ENCODE results near the gene RDM1.

- TF ChIP-seq, protein P1, sequence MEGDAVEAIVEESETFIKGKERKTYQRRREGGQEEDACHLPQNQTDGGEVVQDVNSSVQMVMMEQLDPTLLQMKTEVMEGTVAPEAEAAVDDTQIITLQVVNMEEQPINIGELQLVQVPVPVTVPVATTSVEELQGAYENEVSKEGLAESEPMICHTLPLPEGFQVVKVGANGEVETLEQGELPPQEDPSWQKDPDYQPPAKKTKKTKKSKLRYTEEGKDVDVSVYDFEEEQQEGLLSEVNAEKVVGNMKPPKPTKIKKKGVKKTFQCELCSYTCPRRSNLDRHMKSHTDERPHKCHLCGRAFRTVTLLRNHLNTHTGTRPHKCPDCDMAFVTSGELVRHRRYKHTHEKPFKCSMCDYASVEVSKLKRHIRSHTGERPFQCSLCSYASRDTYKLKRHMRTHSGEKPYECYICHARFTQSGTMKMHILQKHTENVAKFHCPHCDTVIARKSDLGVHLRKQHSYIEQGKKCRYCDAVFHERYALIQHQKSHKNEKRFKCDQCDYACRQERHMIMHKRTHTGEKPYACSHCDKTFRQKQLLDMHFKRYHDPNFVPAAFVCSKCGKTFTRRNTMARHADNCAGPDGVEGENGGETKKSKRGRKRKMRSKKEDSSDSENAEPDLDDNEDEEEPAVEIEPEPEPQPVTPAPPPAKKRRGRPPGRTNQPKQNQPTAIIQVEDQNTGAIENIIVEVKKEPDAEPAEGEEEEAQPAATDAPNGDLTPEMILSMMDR (IDR thresholded peaks at IDR 0.05), result no peak
- TF ChIP-seq POLR2A (IDR thresholded peaks at IDR 0.05) (no peak), EP300 (IDR thresholded peaks at IDR 0.05) (no peak)
Observed at GRCh38 chr17:35978346-35978745, 47.8 kb upstream of the RDM1 start.
